Kidney (tissue), 14 donors: ENCODE results near the gene PIP5K1C. TPM values are rescaled to one million over a fixed set of nuclear protein-coding genes. Genes with fewer than 3 reads are reported as not detected.

Source experiments
- DNase-seq, 5 donors: peaks; one replicate each; pipeline ENCODE4 v3.0.0-alpha.2; 2013 to 2020
- FAIRE-seq: peaks from 2 replicates; lab custom pipeline; 2012; peaks lifted over from hg19 to GRCh38; lab: Jason Lieb, UNC
- H3K27ac ChIP-seq, 2 donors: one replicate each; pipeline ENCODE4 v1.7.0; 2013; ENCODE audit warnings: low read depth in 2 of 2, low read length in 2 of 2, inconsistent platforms in 1 of 2
- H3K27me3 ChIP-seq: one replicate; pipeline ENCODE4 v1.7.1; 2013; ENCODE audit warnings: low read length, inconsistent platforms; ENCODE audit not compliant: control insufficient read depth, insufficient read depth
- H3K36me3 ChIP-seq, 3 donors: one replicate each; pipeline versions ENCODE4 v1.7.0 to v1.7.1; 2013; ENCODE audit warnings: low read length in 3 of 3, control low read depth in 1 of 3, inconsistent platforms in 1 of 3; ENCODE audit not compliant: insufficient read depth in 3 of 3, control insufficient read depth in 2 of 3
- H3K4me1 ChIP-seq, 3 donors: one replicate each; pipeline versions ENCODE4 v1.7.0 to v1.7.1; 2013; ENCODE audit warnings: low read length in 3 of 3, inconsistent platforms in 1 of 3, low read depth in 1 of 3; ENCODE audit not compliant: control insufficient read depth in 2 of 3, insufficient read depth in 2 of 3
- H3K4me3 ChIP-seq, 3 donors: one replicate each; pipeline versions ENCODE4 v1.7.0 to v1.8.1; 2013; ENCODE audit warnings: low read length in 3 of 3, control low read depth in 1 of 3, inconsistent platforms in 1 of 3
- H3K9ac ChIP-seq, 3 donors: one replicate each; pipeline versions ENCODE4 v1.7.0 to v1.7.1; 2013; ENCODE audit warnings: low read length in 3 of 3, control low read depth in 1 of 3, inconsistent platforms in 1 of 3
- H3K9me3 ChIP-seq, 3 donors: one replicate each; pipeline versions ENCODE4 v1.7.0 to v1.7.1; 2013; ENCODE audit warnings: low read length in 3 of 3, control low read depth in 1 of 3, inconsistent platforms in 1 of 3; ENCODE audit not compliant: control insufficient read depth in 2 of 3, insufficient read depth in 1 of 3
- CTCF ChIP-seq: IDR thresholded peaks from 3 replicates; pipeline ENCODE4 v1.5.1; 2012; ENCODE audit warnings: mild to moderate bottlenecking, moderate library complexity, borderline replicate concordance; ENCODE audit not compliant: insufficient read depth; ENCODE audit errors: extremely low read depth
- intact Hi-C: fragments of 100-400 bp; cut with DNase I; formaldehyde crosslinking; loops from one replicate; pipeline ENCODE4 v1.11.1; 2022
- polyA plus RNA-seq: library from polyadenylated mRNA; stranded (reverse); fragments of 350-450 nt; fragmentation: Illumina TruSeq; extraction: RNeasy Lipid Tissue Mini Kit (QIAGEN cat#74804); gene quantifications from one replicate; pipeline ENCODE4 v1.2.3, GENCODE V29; 2014; ENCODE audit warnings: low read depth, low replicate concordance; ENCODE audit not compliant: insufficient read depth
- total RNA-seq: library from RNA; stranded (reverse); fragmentation: NEBNext Ultra II Directional; extraction: Animal tissue kit (Norgen Biotek cat#: 25700); gene quantifications from one replicate; pipeline ENCODE4 v1.2.1, GENCODE V29; 2021
- donor health status: control.
- donor health status: control.
- donor health status: control.
- donor health status: control.
- donor health status: control.
- donor health status: DM: yes; HTN: yes; CAD: no.
- donor health status: Normal renal cell carcinoma (clear cell type).

Gene PIP5K1C
- total and polyA plus RNA-seq, 2 donors from 2014 or later: 11.2 to 35.6 TPM

GRCh38 chr19:3658870-3659745, 41.2 kb downstream of the PIP5K1C start:
- intact Hi-C loops: no loop called here
- H3K36me3 ChIP-seq: peaks cover 4 to 19% (median 8%) of the 10 kb centered on the region in 3 donors
- FAIRE-seq (no peak), DNase-seq (no peak)
- no peak overlapping the region for H3K9ac ChIP-seq
- no peak overlapping the region for H3K27ac ChIP-seq
- TF ChIP-seq CTCF: no peak
- H3K9me3 ChIP-seq: no peaks in the 10 kb centered on the region
- H3K4me1 ChIP-seq: no peaks in the 10 kb centered on the region
- no peaks in the 10 kb centered on the region for H3K27me3 ChIP-seq
- no peak overlapping the region for H3K4me3 ChIP-seq

- no peak for TF ChIP-seq CTCF
- FAIRE-seq: no peak
These were observed 42.0 kb downstream of the PIP5K1C start for GRCh38 chr19:3658004-3658869.

GRCh38 chr19:3657395-3657769, 42.9 kb downstream of the PIP5K1C start:
- Histone ChIP-seq H3K4me1 (no peaks in the 10 kb centered on the region), H3K9me3 (no peaks in the 10 kb centered on the region), H3K36me3 (peaks cover 2 to 18% (median 4%) of the 10 kb centered on the region in 3 donors), H3K27me3 (no peaks in the 10 kb centered on the region), H3K27ac (no peak overlapping the region), H3K4me3 (no peak overlapping the region), H3K9ac (no peak overlapping the region)
- TF ChIP-seq CTCF: no peak
- intact Hi-C loops: no loop called here
- FAIRE-seq: no peak
- no peak for DNase-seq

More at GRCh38 chr19:3658004-3658869, 42.0 kb downstream of the PIP5K1C start:
- no peaks in the 10 kb centered on the region for H3K4me1 ChIP-seq
- no peaks in the 10 kb centered on the region for H3K27me3 ChIP-seq
- no peak overlapping the region for H3K4me3 ChIP-seq
- no peak for DNase-seq
- H3K9ac ChIP-seq: no peak overlapping the region
- no peak overlapping the region for H3K27ac ChIP-seq
- no peaks in the 10 kb centered on the region for H3K9me3 ChIP-seq
- H3K36me3 ChIP-seq: peaks cover 2 to 13% (median 4%) of the 10 kb centered on the region in 3 donors
- intact Hi-C loops: no loop called here
